CD14-positive monocyte (primary cell): ENCODE data around the gene TRPV2. TPM values are rescaled to one million over a fixed set of nuclear protein-coding genes. Genes with fewer than 3 reads are reported as not detected.

Source experiments
- DNase-seq, 3 donors: peaks; one replicate each; pipeline ENCODE4 v3.0.0-alpha.2; 2011 to 2022
- H2AFZ ChIP-seq: 2 replicates; pipeline ENCODE4 v1.6.0; 2012; ENCODE audit warnings: mild to moderate bottlenecking, low read depth, low read length, inconsistent platforms; ENCODE audit not compliant: insufficient read depth, poor library complexity, severe bottlenecking
- H3K27ac ChIP-seq, 2 donors: 1 replicate in 1 of 2; 2 replicates in 1 of 2; pipeline ENCODE4 v1.5.1; 2012 to 2013; ENCODE audit warnings: low read length in 2 of 2, control low read depth in 1 of 2, inconsistent platforms in 1 of 2, low read depth in 1 of 2, mild to moderate bottlenecking in 1 of 2
- H3K27me3 ChIP-seq, 2 donors: one replicate each; pipeline versions ENCODE4 v1.6.0 to v1.6.1; 2011 to 2013; ENCODE audit warnings: low read length in 2 of 2; ENCODE audit not compliant: control insufficient read depth in 2 of 2, insufficient read depth in 2 of 2
- H3K36me3 ChIP-seq, 2 donors: replicated peaks in 1 of 2; 1 replicate in 1 of 2; 2 replicates in 1 of 2; pipeline versions ENCODE4 v1.5.1 to v1.6.1; 2012 to 2013; ENCODE audit warnings: low read length in 2 of 2, control low read depth in 1 of 2, inconsistent platforms in 1 of 2, mild to moderate bottlenecking in 1 of 2; ENCODE audit not compliant: insufficient read depth in 2 of 2, control insufficient read depth in 1 of 2
- H3K4me1 ChIP-seq, 2 donors: 1 replicate in 1 of 2; 2 replicates in 1 of 2; pipeline versions ENCODE4 v1.5.1 to v1.6.1; 2012 to 2013; ENCODE audit warnings: low read length in 2 of 2, control low read depth in 1 of 2, inconsistent platforms in 1 of 2, mild to moderate bottlenecking in 1 of 2, moderate library complexity in 1 of 2; ENCODE audit not compliant: insufficient read depth in 2 of 2, control insufficient read depth in 1 of 2
- H3K4me2 ChIP-seq: replicated peaks from 2 replicates; pipeline ENCODE3; 2012; ENCODE audit warnings: low read length, moderate library complexity, mild to moderate bottlenecking; ENCODE audit not compliant: poor library complexity, severe bottlenecking; ENCODE audit errors: extremely low read depth
- H3K4me3 ChIP-seq, 3 experiments: fragments of 200-600 bp in 1 of 3; sonication (generic) in 1 of 3; replicated peaks in 1 of 3; 1 replicate in 2 of 3; 2 replicates in 1 of 3; pipeline ENCODE4 v1.5.1; 2011 to 2013; ENCODE audit warnings: low read length in 3 of 3, mild to moderate bottlenecking in 3 of 3, control low read depth in 2 of 3, low read depth in 2 of 3, inconsistent platforms in 1 of 3, moderate library complexity in 1 of 3
- H3K79me2 ChIP-seq: 2 replicates; pipeline ENCODE4 v1.6.0; 2012; ENCODE audit warnings: mild to moderate bottlenecking, control low read depth, inconsistent platforms, low read length, moderate library complexity; ENCODE audit not compliant: insufficient read depth
- H3K9ac ChIP-seq: 2 replicates; pipeline ENCODE4 v1.6.0; 2017; ENCODE audit warnings: low read length, mild to moderate bottlenecking; ENCODE audit not compliant: insufficient read depth, poor library complexity, severe bottlenecking
- H3K9me3 ChIP-seq, 2 donors: replicated peaks in 1 of 2; 1 replicate in 1 of 2; 2 replicates in 1 of 2; pipeline versions ENCODE4 v1.5.1 to v1.6.1; 2012 to 2013; ENCODE audit warnings: low read length in 2 of 2, control low read depth in 1 of 2; ENCODE audit not compliant: control insufficient read depth in 1 of 2, insufficient read depth in 1 of 2
- H4K20me1 ChIP-seq: 2 replicates; pipeline ENCODE4 v1.6.0; 2012; ENCODE audit warnings: mild to moderate bottlenecking, low read length, control low read depth, moderate library complexity; ENCODE audit not compliant: insufficient read depth
- H3K27ac Mint-ChIP-seq, 7 donors: one replicate each; pipeline ENCODE4 v1.8.0; 2020; ENCODE audit warnings: mild to moderate bottlenecking in 7 of 7, mixed read lengths in 7 of 7, moderate library complexity in 6 of 7, inconsistent platforms in 2 of 7
- H3K27me3 Mint-ChIP-seq, 3 donors: one replicate each; pipeline ENCODE4 v1.8.0; 2021 to 2022; ENCODE audit warnings: low read depth in 3 of 3, mild to moderate bottlenecking in 3 of 3, mixed read lengths in 3 of 3, moderate library complexity in 3 of 3, inconsistent platforms in 1 of 3
- H3K36me3 Mint-ChIP-seq, 2 donors: one replicate each; pipeline ENCODE4 v1.8.0; 2020; ENCODE audit warnings: mixed read lengths in 2 of 2, inconsistent platforms in 1 of 2, mild to moderate bottlenecking in 1 of 2
- H3K4me1 Mint-ChIP-seq: one replicate; pipeline ENCODE4 v1.8.0; 2020; ENCODE audit warnings: mild to moderate bottlenecking, mixed read lengths
- H3K4me3 Mint-ChIP-seq, 2 donors: one replicate each; pipeline ENCODE4 v1.8.0; 2020; ENCODE audit warnings: mild to moderate bottlenecking in 2 of 2, mixed read lengths in 2 of 2, moderate library complexity in 1 of 2
- H3K9me3 Mint-ChIP-seq, 7 donors: one replicate each; pipeline ENCODE4 v1.8.0; 2020 to 2022; ENCODE audit warnings: mixed read lengths in 7 of 7, mild to moderate bottlenecking in 6 of 7, moderate library complexity in 6 of 7, inconsistent platforms in 2 of 7
- CTCF ChIP-seq: fragments of 200-600 bp; IDR thresholded peaks from one replicate; pipeline ENCODE4 v1.8.0; 2022; ENCODE audit warnings: antibody characterized with exemption, mild to moderate bottlenecking
- WGBS: methylation state at CpG from one replicate; pipeline ENCODE4 v1.1.5; 2013; ENCODE audit warnings: missing lambda C conversion rate; ENCODE audit not compliant: insufficient coverage; 5-methylcytosine and 5-hydroxymethylcytosine counted together
- intact Hi-C, 2 donors: fragments of 100-400 bp; cut with micrococcal nuclease; formaldehyde crosslinking; loops; one replicate each; pipeline versions ENCODE4 v1.15.0 to v1.15.1; 2023
- polyA minus RNA-seq: library from RNA; depleted of rRNA, polyadenylated mRNA; stranded (reverse); fragments of >200 nt; gene quantifications from 2 replicates; pipeline ENCODE4 v1.2.3, GENCODE V29; 2012
- polyA plus RNA-seq, 3 donors: library from polyadenylated mRNA; depleted of rRNA in 1 of 3; unstranded in 2 of 3; stranded (reverse) in 1 of 3; fragments of 300-500 nt in 2 of 3; fragments of >200 nt in 1 of 3; fragmentation: Illumina TruSeq in 2 of 3; gene quantifications; 1 replicate in 2 of 3; 2 replicates in 1 of 3; pipeline ENCODE4 v1.2.3, GENCODE V29; 2012 to 2021
- total RNA-seq, 12 experiments: library from RNA in 1 of 12; stranded (reverse) in 1 of 12; fragments of 120-200 nt in 1 of 12; gene quantifications; one replicate each; pipeline ENCODE4 v1.2.4 and lab custom pipeline; 2013 to 2026; ENCODE audit warnings: mixed read lengths in 6 of 12, inconsistent platforms in 1 of 12

Gene TRPV2
- 64.5 TPM for total RNA-seq (2013)
- polyA plus RNA-seq (10 to 100 TPM; 51.4 to 66.3 (median 58.2) TPM), polyA minus RNA-seq (34.8 and 49.1 TPM in 2 replicates), total RNA-seq (lab: John Stamatoyannopoulos, UW) (6.4 to 39.4 (median 29.9) reads per million in 11 experiments)

- peak in 2 of 3 donors; percentile 36 to 42 for DNase-seq
- Mint-ChIP-seq H3K27me3 (peaks cover 0 to 1% (median 0%) of the 10 kb centered on the region in 3 donors), H3K36me3 (peaks cover 32% of the 10 kb centered on the region in 2 donors), H3K4me3 (peak within 1 kb of the TSS; percentile 90 to 95), H3K27ac (peak within 1 kb of the TSS; percentile 99 to 100 (median 99)), H3K9me3 (peaks cover 0 to 2% (median 0%) of the 10 kb centered on the region in 7 donors), H3K4me1 (peaks cover 44% of the 10 kb centered on the region)
- H2AFZ ChIP-seq = peak within 1 kb of the TSS; percentile 80
- H4K20me1 ChIP-seq = peaks cover 12% of the 10 kb centered on the region
- peak within 1 kb of the TSS; percentile 68 to 90 (median 78) for H3K4me3 ChIP-seq
- H3K27ac ChIP-seq = peak within 1 kb of the TSS; percentile 95 to 97
- H3K4me2 ChIP-seq = peak within 1 kb of the TSS; percentile 86
- H3K4me1 ChIP-seq = peaks cover 38 to 54% of the 10 kb centered on the region in 2 donors
- intact Hi-C loops = loop anchor here in 1 of 2 donors (2.0 kb wide), 1 partner anchor 34 kb away; the partner anchor contains the start of gene UBB
- peaks cover 23 to 30% of the 10 kb centered on the region in 2 donors for H3K36me3 ChIP-seq
- peaks cover 34% of the 10 kb centered on the region for H3K79me2 ChIP-seq
- H3K9me3 ChIP-seq = no peaks in the 10 kb centered on the region
- no peaks in the 10 kb centered on the region for H3K27me3 ChIP-seq
- TF ChIP-seq CTCF = peak; percentile 52
- 1% methylated on average over 8 of the region's 21 CpGs for WGBS
- H3K9ac ChIP-seq = peak within 1 kb of the TSS; percentile 76
Measured at GRCh38 chr17:16415031-16415924, at the start of gene TRPV2. TRPV2 (plus strand) TSS chr17:16415571; CDS start chr17:16417669, 2,098 bp downstream.

GRCh38 chr17:16371742-16372141 lies 43.6 kb upstream of the TRPV2 start:
- H3K4me1 ChIP-seq = no peaks in the 10 kb centered on the region
- no peaks in the 10 kb centered on the region for H3K79me2 ChIP-seq
- no peaks in the 10 kb centered on the region for H3K27me3 ChIP-seq
- Mint-ChIP-seq H3K36me3 (no peaks in the 10 kb centered on the region), H3K27ac (no peak overlapping the region), H3K27me3 (peaks cover 0 to 1% (median 0%) of the 10 kb centered on the region in 3 donors), H3K4me3 (no peak overlapping the region), H3K9me3 (peaks cover 0 to 2% (median 0%) of the 10 kb centered on the region in 7 donors), H3K4me1 (peaks cover 4% of the 10 kb centered on the region)
- no peak overlapping the region for H3K27ac ChIP-seq
- no peaks in the 10 kb centered on the region for H4K20me1 ChIP-seq
- H3K36me3 ChIP-seq = no peaks in the 10 kb centered on the region
- H3K4me2 ChIP-seq = no peak overlapping the region
- H3K9ac ChIP-seq = no peak overlapping the region
- no peak for TF ChIP-seq CTCF
- no peaks in the 10 kb centered on the region for H3K9me3 ChIP-seq
- no peak for DNase-seq
- no peak overlapping the region for H2AFZ ChIP-seq
- H3K4me3 ChIP-seq = no peak overlapping the region
- no CpG with 5 or more reads among the region's 5 CpGs for WGBS
- intact Hi-C loops = no loop called here
